Left ventricle myocardium superior (tissue), 1 donor: ENCODE data around the gene PDE8B. TPM values are rescaled to one million over a fixed set of nuclear protein-coding genes. Genes with fewer than 3 reads are reported as not detected.

ENCODE experiments used
- ATAC-seq: fragments of 200-7000 bp; cut with Tn5 transposase; one replicate; pipeline ENCODE4 v1.9.1; 2020; ENCODE audit warnings: mild to moderate bottlenecking, moderate library complexity
- DNase-seq: peaks from one replicate; pipeline ENCODE4 v3.0.0-alpha.2; 2020
- intact Hi-C: fragments of 100-400 bp; cut with micrococcal nuclease; formaldehyde crosslinking; loops from one replicate; pipeline ENCODE4 v1.11.0; 2022
- total RNA-seq: library from RNA; stranded (reverse); fragmentation: NEBNext Ultra II Directional; extraction: Animal tissue kit (Norgen Biotek cat#: 25700); gene quantifications from one replicate; pipeline ENCODE4 v1.2.1, GENCODE V29; 2021
- donor health status: DM: no; HTN: yes; CAD: no; lungs with severe emphysema.

Gene PDE8B
- total RNA-seq, 1 donor from 2014 or later: 0.69 TPM

DNA sequence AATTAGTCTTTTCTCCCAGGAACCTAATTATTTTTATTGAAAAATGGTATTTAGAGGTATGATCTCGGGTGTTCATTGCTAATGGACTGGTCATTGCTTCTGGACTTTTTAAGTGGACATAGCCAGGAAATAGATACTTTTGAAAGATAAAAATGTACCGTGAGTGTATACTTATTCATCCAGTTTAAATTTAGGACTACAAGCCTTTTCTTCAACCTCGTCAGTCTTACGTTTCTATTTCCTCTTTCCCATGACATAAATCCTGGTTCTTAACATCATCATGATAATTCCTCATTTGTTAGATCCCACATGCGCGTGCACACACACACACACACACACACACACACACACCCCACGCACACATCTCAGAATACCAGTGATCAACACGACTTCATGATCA is 15.1 kb downstream of the PDE8B start:
- DNase-seq: no peak

DNA sequence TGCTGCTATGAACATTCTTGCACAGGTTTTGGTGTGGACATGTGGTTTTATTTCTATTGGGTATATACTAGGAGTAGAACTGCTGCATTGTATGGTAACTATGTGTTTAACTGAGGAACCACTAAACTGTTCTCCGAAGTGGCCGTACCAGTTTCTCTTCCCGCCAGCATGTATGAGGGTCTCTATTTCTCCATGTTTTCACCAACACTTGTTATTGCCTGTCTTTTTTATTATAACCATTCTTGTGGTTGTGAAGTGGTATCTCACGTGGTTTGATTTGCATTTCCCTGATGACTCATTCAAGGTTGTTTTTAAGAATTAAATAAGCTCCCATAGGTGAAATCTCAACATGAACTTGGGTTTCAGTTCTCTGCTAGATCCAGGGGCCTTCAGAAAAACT is 19.4 kb downstream of the PDE8B start:
- intact Hi-C loops: no loop called here
- DNase-seq: no peak

More for the DNA sequence above, 15.1 kb downstream of the PDE8B start:
- intact Hi-C loops: no loop called here
- ATAC-seq: no peak

DNA sequence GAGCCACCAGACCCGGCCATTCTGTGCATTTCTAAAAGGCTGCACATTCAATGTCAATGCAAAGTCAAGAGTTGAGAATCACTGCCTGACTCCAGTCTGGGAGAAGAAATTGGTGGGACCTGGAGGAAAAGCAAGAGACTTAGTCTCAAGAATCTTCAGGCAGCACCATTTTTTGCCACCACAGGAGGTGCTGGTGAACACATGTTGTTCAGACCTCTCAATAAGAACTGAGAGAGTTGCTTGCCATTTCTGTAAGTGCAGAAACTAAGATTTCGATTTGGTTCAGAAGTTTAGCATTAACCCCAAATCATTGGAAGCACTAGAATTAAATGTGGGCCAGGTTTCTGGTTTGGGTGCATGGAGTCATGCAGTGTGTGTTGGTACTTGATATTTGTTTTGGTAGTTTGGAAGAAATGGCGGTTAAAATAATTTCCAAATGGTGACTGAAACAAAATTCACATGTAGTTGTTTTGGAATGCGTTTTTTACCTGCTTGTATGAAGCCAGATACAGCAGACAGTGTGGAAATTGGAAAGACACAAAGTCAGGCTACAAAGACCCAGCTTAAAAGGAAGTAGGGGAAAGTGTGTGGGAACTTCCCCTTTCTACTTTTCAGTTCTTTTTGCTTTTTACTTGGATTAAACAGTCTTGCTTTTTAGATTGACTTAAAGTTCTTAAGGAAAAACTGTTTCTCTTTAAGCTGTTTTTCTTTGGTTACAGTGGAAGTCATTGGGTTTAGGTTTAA is 20.4 kb downstream of the PDE8B start:
- no peak for ATAC-seq
- intact Hi-C loops: no loop called here
- DNase-seq: no peak

More for the DNA sequence above, 19.4 kb downstream of the PDE8B start:
- no peak for ATAC-seq

DNA sequence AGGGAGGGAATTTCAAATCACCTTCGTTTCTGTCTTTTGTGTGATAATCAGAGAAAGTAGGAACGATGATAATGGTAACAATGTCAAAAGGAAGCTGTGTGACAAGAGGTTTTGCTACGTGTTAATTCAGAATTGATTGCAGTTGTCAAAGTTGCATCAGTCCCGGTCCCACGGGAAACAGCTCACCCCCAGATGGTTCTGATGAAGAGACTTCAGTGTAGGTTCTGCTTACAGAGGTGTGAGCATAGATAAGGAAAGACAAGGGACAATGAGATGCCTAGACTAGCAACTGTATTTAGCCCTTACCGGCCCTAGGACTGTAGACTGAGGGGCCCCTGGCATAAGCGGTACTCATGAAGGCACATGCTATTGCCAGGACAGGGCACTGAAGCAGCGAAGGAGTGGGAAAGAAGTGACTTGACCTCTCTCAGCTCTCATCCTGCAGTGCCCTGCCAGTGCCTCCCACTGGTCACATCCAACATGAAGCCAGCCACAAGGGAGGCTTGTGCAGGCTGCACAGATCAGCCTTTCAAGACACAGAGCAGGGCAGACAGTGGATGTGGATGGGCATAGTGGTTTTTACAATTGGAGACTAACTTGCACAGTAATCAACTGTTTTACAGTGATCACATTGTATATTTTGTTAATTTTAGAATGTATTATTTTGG is 21.1 kb downstream of the PDE8B start:
- no peak for ATAC-seq

DNA sequence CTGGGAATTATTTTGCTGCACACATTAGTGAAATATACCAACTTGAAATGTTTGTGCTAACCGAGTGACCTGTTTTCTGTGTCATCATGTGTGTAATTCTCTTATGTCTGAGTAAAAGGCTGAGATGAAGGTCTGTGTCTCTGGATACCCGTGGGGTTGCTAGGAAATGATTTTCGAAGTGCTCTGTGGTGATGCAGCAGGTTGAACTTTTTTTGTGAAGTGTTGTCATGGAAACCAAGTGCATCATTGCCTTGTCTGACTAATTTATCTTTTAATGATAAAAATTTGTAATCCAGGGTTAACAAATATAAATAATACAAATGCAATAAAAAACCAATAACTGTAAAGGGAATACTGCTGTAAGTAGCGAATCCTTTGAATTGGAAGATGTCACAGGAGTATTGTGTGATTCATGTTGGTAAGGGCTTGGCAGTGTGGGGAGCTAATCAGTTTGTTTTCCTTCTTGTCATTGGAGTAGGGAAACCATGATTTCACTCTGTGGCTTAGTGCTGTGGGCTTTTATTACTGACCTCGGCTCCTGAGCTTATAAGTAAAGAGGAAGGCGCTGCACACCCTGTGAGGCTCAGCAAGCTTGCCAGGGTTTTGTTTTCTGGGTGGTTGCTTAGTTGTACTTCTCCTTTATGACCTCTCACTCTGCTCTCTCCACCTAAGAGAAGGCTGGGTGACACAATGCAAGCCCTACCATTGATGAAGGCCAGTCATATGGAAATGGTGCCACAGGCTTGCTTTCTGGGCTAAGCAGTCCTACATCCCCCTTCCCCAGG is 22.3 kb downstream of the PDE8B start:
- intact Hi-C loops: no loop called here
- ATAC-seq: peak; percentile 37

More for the DNA sequence above, 21.1 kb downstream of the PDE8B start:
- intact Hi-C loops: no loop called here
- DNase-seq: no peak

DNA sequence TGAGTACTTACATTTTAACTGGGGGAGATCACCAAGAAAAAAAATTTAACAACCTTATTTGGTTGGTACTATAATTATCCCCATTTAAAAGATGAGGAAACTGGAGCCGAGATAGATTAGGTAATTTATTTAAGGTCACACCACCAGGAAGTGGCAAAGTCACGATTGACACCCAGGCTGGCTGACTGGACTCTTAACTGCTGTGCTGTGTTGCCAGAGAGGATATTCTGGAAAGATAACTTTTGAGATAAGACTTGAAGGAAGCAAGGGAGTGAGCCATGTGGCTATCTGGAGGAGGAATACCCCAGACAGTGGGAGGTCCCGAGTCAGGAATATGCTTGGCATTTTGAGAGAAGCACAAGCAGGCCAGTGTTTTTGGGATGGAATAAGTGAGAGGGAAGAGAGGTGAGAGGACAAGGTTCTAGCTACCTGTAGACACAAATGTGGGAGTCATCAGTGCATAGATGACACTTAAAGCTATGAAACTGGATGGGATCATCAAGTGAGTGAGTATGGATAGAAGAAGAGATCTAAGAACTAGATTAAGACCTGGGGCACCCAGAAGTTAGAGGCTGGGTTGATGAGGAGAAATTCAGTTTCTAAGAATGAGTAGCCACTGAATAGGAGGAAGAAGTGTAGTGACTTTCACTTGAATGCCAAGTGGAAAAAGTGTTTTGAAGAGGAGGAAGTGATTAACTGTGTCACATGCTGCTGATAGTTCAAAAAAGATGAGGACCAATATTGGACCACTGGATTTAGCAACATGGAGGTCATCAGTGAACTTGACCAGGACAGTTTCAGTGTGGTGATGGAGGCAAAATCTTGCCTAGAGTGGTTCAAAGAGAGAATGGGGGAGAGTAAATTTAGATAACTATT is 25.6 kb downstream of the PDE8B start:
- ATAC-seq (no peak), DNase-seq (no peak)
- intact Hi-C loops: no loop called here

More for the DNA sequence above, 22.3 kb downstream of the PDE8B start:
- DNase-seq: no peak

DNA sequence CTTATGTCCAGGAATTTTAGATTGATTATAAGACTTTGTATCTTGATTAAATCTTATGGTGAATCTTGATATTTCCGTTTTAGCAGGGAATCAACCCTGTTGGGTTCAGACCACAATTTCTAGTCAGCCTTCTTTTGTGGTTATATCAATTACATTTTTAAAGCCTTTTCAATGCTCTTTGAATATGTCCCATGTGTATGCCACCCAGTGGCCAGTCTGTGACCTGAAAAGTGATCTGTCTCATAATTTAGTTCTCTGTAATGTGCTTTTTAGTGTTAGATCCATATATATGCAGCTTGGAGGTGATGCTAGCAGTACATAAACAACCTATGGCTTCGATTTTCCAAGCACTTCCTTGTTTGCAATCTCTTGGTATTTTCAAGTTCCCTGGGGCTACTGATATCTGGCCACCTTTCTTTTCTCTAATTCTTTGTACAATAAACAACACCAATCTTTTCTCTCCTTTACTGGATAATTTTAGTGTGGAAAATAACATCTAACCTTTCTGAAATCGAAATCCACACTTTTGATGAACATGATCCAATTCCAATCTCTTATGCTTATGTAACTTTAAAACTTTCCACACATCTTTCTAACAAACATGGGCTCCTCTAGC is 28.8 kb downstream of the PDE8B start:
- DNase-seq: no peak
- no peak for ATAC-seq
- intact Hi-C loops: no loop called here

DNA sequence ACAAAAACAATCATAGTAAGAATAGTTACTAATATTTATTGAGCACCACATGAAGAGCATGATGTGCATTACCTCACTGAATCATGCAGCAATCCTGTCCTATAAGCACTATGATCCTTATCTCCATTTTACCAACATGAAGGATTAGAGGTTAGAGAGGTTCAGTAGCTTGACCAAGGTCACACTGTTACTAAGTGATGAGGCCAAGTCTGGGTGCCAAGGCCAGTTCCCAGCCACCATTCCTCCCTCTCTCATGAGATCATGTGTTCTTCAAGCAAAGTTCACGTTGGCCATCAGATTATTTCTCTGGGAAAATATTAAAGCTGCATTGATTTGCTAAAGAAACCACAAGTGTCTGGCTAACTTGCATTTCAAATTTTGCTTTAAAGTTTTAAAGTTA is 31.0 kb downstream of the PDE8B start:
- intact Hi-C loops: no loop called here
- ATAC-seq: no peak

DNA sequence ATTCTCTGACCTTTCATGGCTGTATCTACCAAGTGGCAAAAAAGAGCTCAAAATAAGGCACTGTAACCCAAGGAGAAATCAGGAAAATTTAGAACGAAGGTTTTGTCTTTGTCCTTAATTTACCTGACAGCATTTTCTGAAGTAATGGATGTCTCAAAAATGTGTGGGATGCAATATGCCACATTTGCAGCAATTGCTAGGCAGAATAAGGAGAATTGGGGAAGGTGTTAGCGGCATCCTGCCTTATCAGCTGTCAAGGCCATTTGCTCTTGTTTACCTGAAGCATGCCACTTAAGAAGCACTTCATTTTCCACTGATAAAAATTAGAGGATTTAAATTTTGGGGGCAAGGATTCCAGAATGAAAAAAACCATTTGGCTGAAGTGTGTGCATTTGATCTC is 39.0 kb downstream of the PDE8B start:
- DNase-seq: no peak
- no peak for ATAC-seq
- intact Hi-C loops: no loop called here

More for the DNA sequence above, 31.0 kb downstream of the PDE8B start:
- no peak for DNase-seq

DNA sequence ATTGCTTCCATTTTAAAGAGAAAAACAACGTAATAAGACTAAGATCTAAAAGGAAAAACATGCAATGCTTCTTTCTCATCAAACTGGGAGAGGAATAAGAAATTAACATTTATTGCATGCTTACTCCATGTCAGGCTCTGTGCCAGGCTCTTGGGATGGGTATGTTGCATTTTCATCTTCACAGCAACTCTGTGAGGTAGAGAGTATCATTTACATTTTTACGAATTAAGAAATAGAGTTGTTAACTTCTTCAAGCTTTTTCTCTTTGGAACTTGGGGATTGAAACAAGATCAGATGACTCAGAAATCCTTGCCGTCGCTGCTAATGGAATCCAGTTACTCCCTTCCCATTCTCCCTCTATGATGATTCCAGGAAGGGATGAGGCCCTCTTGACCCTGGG is 39.5 kb downstream of the PDE8B start:
- intact Hi-C loops: no loop called here
- DNase-seq: no peak
- ATAC-seq: no peak

DNA sequence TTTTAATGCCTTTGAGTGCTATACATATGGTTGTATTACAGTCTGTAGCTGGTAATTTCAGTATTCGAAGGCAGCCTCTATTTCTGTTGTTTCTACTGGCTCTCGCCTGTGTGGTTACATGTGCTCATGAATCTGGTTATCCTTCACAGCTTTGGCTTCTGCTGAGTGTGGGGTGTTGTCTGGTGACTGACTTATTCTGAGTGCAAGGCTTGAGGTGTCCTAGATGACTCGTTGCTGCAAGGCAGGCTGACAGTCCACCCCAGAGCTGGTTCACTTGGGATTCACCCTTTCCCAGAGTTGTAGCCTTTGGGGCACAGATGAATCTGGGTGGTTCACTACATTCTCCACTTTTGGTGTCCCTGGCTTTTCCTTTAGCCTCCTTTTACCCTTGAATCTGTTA is 41.4 kb downstream of the PDE8B start:
- intact Hi-C loops: no loop called here
- DNase-seq (no peak), ATAC-seq (no peak)

DNA sequence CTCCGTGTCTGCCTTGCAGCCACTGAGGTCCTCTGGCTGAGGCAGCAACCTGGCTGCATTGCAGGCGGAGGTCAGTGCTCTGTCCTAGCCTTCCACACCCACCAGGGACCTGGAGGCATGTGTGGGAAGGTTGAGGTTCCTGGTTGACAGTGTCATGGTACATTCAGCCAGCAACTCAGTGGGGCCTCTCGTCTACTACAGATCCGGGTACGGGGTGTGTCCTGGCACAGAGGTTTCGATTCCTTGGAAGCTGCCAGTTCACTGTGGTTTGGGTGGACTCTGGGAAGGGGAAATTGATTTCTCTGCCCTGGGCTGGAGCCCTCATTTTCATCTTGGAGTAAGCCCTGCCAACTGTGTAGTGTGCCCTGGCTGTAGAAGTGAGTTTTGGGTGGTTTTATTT is 45.1 kb downstream of the PDE8B start:
- no peak for DNase-seq
- no peak for ATAC-seq
- intact Hi-C loops: no loop called here

DNA sequence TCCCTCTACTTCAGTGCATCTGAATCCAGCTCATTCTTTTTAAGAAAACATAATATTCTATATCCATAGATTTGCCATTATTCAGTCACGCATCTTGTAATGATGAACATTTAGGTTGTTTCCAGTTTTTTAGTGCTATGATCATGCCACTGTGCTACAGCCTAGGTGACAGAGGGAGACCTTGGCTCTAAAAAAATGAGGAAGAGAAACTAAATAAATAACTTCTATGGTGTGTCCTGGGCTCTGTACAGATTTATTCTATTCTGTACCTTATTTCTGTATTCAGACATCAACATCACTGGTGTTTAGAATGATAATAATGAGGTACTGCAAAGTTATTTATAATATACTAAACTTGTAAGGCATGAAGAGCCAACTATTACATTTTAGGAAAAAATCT is 45.9 kb downstream of the PDE8B start:
- no peak for DNase-seq
- intact Hi-C loops: no loop called here
- ATAC-seq: no peak

DNA sequence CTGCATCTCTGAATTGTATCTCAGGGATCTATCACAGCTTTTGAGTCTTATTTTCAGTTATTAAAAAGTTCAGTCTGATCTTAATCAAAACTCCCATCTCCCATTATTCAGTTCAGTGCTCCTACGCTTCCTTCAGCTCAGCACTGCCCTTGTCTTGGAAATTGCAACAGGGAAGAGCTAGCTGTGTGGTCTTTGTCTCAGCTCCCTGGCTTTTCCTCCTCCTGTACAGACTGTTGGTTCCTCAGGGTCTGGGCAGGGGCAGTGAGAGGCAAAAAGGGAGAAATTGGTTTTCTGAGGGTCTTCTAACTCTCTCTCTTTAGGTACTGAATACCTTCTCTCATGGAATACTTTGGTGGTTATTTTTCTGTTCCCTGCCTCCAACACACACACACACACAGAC is 48.2 kb downstream of the PDE8B start:
- DNase-seq (no peak), ATAC-seq (no peak)
- intact Hi-C loops: no loop called here

DNA sequence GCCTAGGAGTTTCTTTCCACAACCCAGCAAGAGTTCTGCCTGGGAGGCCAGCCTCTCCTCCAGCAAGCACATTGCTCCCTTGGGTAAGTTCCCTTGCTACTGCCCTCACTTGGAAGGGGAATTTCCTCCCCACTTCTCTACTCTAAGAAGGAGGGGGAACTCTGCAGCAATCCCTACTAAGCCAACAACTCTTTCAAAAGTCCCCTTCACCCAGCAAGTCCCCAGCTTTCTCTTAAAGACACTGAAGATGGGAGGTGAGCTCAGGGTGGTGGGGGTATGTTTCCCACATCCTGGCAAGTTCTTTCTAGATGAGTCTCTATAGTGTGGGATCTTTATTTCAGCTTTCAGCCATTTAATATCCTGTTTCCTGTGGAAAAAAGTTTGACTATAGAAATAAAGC is 49.0 kb downstream of the PDE8B start:
- intact Hi-C loops: no loop called here
- DNase-seq: no peak
- ATAC-seq: no peak

DNA sequence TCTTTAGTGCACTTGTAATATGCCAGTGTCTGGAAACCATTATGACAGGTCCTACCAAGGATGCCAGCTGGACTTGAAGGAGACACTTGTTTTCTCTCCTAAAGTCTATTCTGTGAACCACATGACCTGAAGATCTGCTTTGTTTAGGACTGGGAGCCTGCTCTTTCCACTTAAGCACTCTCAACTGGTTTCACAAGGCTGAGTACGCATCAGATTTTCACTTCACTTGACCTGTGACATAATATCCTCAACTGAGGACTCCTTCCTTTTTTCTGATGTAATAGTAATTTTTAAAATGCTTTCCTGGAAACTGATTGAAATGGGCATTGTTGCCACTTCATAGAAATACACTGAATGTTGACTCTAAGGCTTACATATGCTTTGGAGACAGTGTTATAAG is 52.2 kb downstream of the PDE8B start:
- DNase-seq: no peak
- intact Hi-C loops: no loop called here
- ATAC-seq: no peak

DNA sequence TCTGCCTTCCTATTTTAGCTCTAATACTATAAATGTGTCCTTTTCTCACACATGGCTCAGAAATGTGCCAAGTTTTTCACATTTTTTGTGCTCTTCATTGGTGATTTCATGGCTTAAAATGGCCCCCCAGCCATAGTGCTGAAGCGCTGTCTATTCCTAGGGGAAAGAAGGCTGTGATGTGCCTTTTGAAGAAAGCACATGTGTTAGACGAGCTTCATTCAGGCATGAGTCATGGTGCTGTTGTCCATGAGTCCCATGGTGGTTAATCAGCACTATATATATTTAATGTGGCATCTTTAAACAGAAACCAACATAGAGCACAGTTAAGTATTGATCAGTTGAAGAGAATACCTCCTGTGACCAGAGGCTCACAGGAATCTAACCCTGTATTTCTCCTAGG is 55.8 kb downstream of the PDE8B start:
- intact Hi-C loops: no loop called here
- DNase-seq: no peak
- ATAC-seq: no peak

DNA sequence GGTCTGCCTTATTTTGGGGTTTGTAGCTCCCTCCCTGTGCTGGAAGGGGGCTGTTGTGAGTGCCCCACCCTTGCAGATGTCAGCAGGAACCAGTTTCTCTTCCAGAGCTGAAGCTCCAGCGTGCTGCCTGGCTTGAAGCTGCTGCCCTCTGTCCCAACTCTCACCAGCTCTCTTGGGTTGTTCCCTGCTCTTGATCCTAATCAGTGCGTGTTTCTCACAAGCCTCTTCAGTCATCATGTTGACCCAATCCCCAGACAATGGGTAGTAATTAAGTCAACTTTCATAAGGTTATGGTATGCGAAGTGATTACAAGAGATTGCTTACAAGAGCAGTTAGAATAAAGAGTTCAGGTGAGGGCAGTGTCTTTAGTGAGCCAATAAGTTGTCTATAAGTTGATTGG is 57.0 kb downstream of the PDE8B start:
- no peak for ATAC-seq
- no peak for DNase-seq
- intact Hi-C loops: no loop called here

DNA sequence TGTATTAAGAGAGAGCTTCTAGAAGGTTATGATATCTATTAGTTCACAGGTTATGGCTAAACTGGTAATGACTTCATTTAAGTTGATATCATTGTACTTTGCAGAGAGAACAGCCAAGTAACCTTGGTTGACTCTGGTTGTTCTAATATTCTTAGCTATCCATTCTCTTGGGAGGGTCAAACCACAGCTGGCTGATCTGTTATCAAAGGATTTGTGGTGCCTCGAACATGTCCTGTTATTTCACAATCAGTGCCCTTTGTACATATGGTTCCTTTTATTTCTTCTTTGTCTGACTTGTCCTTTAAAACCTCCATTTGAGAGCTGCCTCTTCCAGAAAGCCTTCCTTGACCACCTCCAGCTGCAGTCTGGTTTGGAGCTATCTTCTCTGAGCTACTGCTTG is 61.7 kb downstream of the PDE8B start:
- intact Hi-C loops: no loop called here
- ATAC-seq (no peak), DNase-seq (no peak)
